Sigmoid colon (tissue), 4 donors: ENCODE results near the gene NFATC1.

Experiments used
- CTCF ChIP-seq, 4 experiments: fragments of 450-650 bp in 3 of 4; fragments of 200-600 bp in 1 of 4; IDR thresholded peaks; one replicate each; pipeline ENCODE4 v1.5.1; 2016 to 2019; ENCODE audit warnings: antibody characterized with exemption in 4 of 4, mild to moderate bottlenecking in 3 of 4, moderate library complexity in 2 of 4
- EP300 ChIP-seq, 4 donors: sonication (generic); formaldehyde crosslinking; IDR thresholded peaks; one replicate each; pipeline ENCODE4 v1.6.1; 2017; ENCODE audit warnings: antibody characterized with exemption in 4 of 4
- POLR2A ChIP-seq, 2 donors: fragments of 450-650 bp; IDR thresholded peaks; one replicate each; pipeline ENCODE4 v1.6.1; 2016; ENCODE audit warnings: antibody characterized with exemption in 2 of 2, mild to moderate bottlenecking in 2 of 2, moderate library complexity in 2 of 2

- no peak for TF ChIP-seq CTCF (IDR thresholded peaks at IDR 0.05)
- TF ChIP-seq POLR2A (IDR thresholded peaks at IDR 0.05) = no peak
- peak in 2 of 4 donors; percentile 52 to 68 for TF ChIP-seq EP300 (IDR thresholded peaks at IDR 0.05)
These were observed 112.1 kb downstream of the NFATC1 start for GRCh38 chr18:79507546-79508480.
